NOMO-1 treated with dmso at 0.1 percent for 144 hours (cell line): Measurements from ENCODE around the gene KIAA1328.
A peak's percentile ranks its signal among the peaks of the same experiment; 100 is the strongest.

ENCODE experiments used
- DNase-seq: peaks from one replicate; lab custom pipeline; 2025; ENCODE audit not compliant: unreplicated experiment; lab: John Stamatoyannopoulos, UW

Gene KIAA1328

GRCh38 chr18:36942264-36942663 lies 113.3 kb downstream of the KIAA1328 start:
- peak; percentile 15 for DNase-seq

- no peak for DNase-seq
Observed at GRCh38 chr18:36947820-36948348, 119.0 kb downstream of the KIAA1328 start.

- DNase-seq = no peak
Observed at GRCh38 chr18:36950282-36950681, 121.4 kb downstream of the KIAA1328 start.

DNA sequence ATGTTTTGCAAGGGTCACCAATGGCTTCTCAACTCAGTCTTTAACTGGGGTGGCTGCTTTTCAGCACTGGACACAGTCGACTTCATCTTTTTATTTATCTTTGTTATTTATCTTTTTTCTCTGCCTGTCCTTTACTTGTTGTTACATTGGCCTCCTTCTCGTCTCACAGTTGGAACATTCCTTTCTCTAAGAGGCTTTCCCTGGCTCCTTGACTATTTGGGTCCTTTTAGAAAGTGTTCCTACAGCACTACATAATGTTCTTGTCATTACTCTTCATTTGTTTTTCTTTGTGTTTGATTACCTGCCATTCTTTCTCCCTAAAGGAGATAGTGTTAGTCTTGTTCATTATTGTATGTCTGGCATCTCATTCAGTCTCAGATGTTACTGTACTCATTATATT lies 122.0 kb downstream of the KIAA1328 start:
- DNase-seq = no peak

- DNase-seq = no peak
Observed at GRCh38 chr18:36953047-36953446, 124.1 kb downstream of the KIAA1328 start.

GRCh38 chr18:36960038-36960437 lies 131.1 kb downstream of the KIAA1328 start:
- DNase-seq = no peak

DNA sequence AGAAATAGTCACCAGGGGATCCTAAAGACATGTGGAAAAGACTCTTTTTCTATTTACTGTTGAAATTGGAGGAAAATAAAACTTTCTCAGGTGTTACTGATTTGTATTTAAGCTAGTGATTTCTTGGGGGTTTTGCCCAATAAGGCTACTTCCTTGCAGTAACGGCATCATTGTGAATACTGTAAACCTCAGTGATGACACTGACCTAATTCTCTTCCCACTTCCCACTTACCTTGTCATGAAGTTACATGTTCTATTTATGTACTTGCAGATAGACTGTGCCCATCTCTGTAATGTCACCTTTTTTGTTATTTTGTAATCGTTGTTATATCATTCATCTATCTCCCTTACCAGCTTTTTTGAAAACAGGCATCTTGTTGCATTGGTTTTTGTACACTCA lies 134.5 kb downstream of the KIAA1328 start:
- DNase-seq = no peak

DNA sequence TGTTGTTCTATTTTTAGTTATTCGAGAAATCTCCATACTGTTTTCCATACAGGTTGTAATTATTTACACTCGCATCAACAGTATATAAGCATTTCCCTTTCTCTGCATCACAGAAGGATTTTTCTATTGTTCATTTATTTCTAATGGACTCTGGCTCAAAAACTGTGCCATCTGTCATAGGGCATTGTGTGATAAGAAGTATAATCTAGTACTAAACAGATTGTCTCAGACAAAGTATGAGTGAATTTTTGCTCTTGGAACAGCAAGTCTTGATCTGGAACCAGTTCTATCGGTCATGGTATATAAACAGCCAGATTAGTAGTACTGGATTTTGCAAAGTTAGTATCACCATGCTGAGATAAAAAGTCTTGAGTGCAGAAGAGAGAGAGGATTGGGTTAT lies 145.8 kb downstream of the KIAA1328 start:
- no peak for DNase-seq

DNA sequence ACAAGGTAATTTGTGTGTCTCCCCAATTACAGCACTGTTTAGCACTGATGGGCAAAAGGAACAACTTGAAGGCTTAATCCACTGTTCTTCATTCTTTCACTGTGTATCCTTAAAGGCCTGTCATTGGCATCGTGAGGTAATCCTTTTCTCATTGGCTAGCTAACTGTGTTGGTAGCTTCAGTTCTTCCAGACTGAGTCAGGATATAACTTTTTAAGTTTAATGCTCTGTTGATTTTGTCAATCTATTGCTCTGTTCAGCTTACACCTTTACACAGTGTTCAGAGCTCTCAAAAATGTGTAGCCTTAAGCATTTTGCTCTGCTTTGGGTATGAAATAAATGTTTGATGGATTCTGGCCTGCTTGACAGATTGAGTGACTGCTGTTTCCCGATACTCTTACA lies 148.2 kb downstream of the KIAA1328 start:
- DNase-seq = no peak

- no peak for DNase-seq
Observed at GRCh38 chr18:36993068-36993467, 164.1 kb downstream of the KIAA1328 start.

GRCh38 chr18:37006742-37007141 lies 177.8 kb downstream of the KIAA1328 start:
- no peak for DNase-seq

DNA sequence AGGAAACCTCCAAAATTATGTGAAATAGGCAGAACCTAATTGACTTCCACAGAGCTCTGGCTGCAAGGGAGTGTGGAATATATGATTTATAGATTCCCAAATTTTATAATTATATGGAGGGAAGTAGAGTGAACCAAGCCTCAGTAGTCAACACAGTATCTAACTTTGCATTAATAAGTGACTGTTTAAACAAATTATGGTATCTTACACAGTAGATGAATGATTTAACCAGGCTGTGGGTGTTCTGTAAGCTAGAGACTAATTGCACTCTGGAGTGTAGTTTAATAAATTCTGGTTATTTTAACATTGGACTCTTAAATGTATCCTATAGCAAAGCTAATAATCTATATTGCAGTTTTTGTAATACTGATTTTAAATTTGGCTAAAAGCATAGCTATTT lies 183.5 kb downstream of the KIAA1328 start:
- no peak for DNase-seq

- DNase-seq = no peak
Observed at GRCh38 chr18:37019157-37019827, 190.4 kb downstream of the KIAA1328 start.

DNA sequence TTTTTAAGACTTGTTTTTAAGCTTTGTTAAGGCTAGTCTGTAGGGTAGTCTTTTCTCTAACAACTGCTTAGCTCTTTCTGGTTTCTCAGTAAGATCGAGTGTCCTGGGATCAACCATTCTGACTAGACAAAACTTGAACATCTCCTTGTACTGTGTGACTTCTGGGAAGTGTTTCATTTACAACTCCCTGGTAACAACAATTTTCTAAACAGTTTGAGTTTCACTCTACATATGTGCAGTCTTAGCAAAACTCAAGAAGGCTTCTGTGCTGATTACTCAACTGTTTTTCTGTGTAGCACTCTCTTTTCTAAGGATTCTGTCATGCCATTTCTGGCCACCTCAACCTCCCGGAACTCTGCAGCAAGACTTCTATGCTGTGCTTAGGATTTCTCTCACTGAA lies 204.5 kb downstream of the KIAA1328 start:
- no peak for DNase-seq

DNA sequence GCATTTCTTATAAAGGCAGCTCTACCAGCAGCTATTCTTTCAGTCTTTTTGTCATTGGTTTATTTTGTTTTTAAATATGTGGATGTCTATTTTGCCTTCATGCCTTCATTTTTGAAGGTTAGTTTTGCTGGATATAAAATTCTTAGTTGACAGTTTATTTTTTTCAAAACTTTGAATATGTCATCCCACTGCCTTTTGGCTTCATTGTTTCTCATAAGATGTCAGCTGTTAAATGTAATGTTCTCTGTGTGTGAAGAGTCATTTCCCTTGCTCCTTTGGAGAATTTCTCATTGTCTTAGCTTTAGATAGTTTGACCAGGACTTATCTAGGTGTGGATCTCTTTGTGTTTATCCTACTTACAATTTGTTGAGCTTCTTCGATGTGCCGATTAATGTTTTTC lies 213.5 kb downstream of the KIAA1328 start:
- DNase-seq = no peak

DNA sequence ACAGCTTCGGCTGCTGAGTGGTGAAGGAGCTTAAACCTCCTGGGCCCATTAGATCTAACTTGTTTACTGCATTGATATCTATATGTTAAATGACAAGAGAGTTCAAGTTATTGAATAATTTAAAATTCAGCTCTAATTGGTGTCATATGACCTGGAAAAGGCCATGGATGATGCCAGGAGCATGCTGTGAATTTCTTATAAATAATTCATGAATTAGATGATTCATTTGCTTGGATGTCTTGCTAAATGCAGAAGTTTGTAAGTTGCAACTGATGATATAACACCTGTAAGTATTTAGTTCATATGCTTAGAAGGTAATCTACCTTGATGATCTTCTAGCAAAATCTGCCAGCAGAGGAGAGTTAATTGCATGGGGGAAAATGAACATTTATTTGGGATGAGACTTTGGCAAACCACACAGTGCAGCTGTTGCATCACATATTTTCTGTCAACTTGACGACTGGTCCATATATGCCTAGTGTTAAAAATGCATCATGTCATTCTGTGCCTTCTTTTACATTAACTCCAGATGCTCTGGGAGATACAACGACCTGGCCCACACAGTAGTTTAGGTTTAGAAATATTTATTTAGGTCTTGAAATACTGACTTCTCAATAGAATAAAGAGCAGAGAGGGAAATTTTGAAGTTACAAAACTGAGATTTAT lies 226.3 kb downstream of the KIAA1328 start:
- no peak for DNase-seq

- DNase-seq = no peak
Observed at GRCh38 chr18:37064187-37064586, 235.3 kb downstream of the KIAA1328 start.

DNA sequence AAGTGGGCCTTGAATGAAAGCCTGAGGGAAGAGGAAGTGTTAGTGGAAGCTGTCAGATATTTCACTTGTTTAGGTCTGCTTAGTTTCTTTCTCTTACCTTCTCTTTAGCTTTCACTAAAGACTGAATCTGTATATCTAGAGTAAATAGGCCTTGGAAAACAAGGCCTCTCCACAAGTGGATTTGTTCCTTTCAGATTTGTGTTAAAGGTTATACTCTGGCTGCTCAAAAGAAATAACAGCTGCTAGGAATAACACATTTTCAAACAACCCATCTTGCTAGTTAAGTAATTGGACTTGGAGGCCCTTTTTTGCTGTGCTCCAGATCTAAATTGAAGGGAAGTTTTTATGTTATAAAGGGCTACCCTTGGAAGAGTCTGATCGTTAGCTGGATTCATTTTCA lies 236.3 kb downstream of the KIAA1328 start:
- DNase-seq = no peak

DNA sequence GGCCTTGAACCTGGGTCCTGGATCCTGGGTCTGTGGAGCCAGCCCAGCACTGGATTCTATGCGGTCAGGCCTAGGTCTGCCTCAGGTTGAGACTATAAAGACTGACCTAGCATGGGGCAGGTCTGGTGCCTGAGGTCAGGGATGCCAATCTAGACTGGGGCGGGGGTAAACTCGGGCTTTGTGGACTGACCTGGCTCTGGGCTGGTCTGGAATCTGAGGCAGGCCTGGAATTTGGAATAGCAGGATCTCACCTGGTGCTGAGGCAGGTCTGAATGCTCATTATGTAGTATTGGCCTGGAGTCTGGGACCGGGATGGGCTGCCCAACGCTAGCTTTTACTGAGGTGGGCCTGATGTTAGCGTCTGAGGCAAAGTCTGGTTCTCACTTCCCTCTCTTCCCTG lies 256.0 kb downstream of the KIAA1328 start:
- DNase-seq = no peak

DNA sequence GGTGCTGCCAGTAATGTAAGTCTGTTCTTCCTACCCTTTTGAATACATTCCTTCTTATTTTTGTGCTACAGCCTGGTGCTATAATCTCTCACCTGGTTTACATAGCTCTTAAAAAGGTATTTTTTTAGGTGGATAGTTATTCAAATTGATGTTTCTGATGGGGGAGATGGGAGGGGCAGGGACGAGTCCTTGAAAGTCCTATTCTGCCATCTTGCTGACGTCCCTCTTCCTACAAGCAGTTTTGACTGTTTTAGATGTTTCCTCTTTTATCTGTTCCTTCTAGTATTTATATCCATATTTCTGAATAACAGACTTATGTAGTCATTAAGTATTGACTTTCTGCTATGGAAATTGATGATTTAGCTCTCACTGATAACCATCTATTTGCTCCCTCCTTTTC lies 256.4 kb downstream of the KIAA1328 start:
- DNase-seq = no peak

GRCh38 chr18:37107748-37108522 lies 279.0 kb downstream of the KIAA1328 start:
- DNase-seq = no peak

DNA sequence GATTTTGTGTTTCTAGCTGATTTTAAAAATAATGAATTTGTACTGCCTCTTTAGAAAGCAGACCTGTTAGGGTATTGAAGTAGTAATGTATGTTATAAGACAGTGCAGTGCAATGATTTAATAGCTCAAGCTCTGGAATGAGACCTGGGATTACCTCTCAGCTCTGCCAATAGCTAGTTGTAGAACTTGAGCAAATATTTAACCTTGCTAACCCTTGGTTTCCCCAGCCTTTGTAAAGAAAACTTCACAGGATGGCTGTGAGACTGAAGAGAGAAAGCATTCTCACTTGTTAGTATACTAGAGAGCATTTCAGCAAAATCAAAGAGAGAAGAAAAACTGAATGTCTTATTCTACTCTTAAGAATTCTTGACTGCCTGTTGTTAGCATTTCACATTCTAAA lies 293.9 kb downstream of the KIAA1328 start:
- DNase-seq = no peak
